GM21360 (cell line): ENCODE results near the gene PPP1R18.
"Not testable (repeated sequence)": the region's sequence is repeated elsewhere in the genome, so short reads cannot be mapped to it uniquely, and the experiment has no call there.

ENCODE experiments used
- ATAC-seq: cut with Tn5 transposase; IDR thresholded peaks from one replicate; pipeline ENCODE4 v1.9.1; 2021; ENCODE audit warnings: mild to moderate bottlenecking, moderate library complexity; ENCODE audit not compliant: unreplicated experiment

PPP1R18 gene, protein sequence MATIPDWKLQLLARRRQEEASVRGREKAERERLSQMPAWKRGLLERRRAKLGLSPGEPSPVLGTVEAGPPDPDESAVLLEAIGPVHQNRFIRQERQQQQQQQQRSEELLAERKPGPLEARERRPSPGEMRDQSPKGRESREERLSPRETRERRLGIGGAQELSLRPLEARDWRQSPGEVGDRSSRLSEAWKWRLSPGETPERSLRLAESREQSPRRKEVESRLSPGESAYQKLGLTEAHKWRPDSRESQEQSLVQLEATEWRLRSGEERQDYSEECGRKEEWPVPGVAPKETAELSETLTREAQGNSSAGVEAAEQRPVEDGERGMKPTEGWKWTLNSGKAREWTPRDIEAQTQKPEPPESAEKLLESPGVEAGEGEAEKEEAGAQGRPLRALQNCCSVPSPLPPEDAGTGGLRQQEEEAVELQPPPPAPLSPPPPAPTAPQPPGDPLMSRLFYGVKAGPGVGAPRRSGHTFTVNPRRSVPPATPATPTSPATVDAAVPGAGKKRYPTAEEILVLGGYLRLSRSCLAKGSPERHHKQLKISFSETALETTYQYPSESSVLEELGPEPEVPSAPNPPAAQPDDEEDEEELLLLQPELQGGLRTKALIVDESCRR

DNA sequence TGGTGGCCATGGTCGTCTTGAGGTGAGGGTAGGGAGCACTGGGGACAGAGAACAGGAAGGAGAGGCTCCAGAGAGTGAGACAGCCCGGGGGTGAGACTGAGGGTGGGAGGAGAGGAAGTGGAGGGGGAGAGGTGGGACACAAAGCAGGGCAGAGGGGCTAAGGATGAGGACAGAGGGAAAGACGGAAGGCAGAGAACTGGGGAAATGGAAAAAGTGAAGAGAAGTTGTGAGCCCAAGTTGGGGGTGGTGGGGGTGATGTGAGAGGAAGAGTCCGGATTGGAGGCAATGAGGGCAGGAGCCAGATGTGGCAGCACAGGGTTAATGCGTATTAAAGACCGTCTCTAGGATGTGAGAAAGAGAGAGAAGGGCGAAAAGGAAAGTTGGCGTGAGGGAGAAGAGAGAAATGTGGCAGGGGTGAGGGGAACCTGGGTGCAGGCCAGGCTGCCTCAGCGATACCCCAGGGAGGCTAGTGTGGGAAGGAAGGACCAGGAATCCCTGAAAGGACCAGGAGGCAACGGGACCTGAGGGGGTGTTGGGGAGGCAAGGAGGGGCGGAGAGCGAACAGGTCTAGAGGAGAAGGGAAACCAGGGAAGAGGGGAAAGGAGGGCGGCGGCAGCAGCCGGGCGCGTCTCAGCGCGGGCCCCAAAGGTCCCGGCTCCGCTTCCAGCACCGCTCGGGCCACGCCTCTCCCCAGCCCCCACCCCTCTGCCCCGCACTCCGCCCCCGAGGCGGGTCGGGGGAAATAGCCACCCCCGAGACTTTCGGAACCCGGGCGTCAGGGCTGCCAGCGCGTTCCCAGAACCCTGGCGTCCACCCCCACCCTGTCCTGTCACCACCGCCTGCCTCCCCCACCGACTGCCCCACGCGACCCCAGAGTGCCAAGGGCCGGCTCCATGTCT lies at the start of gene PPP1R18:
PPP1R18 (minus strand) TSS at position 637 of the 899 bp plus-strand sequence; CDS start at position 10, 627 bp downstream.
- ATAC-seq: no peak

DNA sequence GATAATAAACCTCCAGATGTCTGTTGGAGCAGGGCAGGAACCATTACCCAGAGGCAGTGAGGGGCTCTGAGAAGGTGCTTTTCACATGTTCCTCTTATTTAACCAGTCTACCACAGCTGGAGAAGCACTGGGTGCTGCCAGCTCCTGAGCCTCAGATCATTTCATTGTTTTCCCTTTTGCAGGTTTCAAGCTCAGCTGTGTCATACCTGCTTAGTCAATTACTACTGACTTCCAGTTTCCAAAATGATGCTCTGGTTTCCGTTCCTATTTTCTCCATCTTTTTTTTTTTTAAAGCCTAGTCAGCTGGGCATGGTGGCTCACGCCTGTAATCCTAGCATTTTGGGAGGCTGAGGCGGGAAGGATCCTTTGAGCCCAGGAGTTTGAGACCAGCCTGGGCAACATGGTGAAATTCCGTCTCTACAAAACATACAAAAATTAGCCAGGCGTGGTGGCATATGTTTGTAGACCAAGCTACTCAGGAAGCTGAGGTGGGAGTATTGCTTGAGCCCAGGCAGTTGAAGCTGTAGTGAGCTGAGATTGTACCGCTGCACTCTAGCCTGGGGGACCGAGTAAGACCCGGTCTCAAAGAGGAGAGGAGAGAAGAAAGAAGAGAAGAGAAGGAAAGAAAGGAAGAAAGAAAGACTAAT lies 49.3 kb upstream of the PPP1R18 start:
- no peak for ATAC-seq

GRCh38 chr6:30732237-30732943 lies 45.9 kb upstream of the PPP1R18 start:
- no peak for ATAC-seq

GRCh38 chr6:30730601-30731435 lies 44.4 kb upstream of the PPP1R18 start:
- ATAC-seq: peak; percentile 54

DNA sequence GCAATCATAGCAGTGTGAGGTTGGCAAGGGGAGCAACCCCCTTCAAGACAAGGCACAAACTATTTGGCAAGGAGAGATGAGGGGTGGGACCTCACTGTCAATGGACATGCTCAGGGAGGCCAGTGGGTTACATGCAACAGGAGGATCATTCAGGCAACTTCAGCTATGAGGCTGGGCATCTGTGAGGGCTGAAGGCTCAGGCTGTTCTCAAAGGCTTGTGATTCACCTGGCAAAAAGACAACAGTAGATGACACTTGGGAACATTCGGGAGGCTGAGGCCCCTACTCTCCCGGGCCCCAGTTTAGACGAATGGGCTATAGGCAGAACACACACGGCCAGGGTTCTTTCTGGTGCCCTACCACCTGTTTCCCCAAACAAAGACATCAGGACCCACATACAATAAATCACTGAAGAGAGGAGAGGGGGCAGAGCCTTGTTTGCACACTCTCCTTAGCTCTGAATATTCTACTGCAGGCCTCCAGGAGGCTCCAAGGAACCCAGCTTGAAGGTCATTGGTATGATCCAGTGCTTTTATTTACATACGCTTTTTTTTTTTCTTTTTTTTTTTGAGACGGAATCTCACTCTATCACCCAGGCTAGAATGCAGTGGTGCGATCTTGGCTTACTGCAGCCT lies 41.6 kb upstream of the PPP1R18 start:
- no peak for ATAC-seq

- no peak for ATAC-seq
Observed at GRCh38 chr6:30726506-30727413, 40.3 kb upstream of the PPP1R18 start.

DNA sequence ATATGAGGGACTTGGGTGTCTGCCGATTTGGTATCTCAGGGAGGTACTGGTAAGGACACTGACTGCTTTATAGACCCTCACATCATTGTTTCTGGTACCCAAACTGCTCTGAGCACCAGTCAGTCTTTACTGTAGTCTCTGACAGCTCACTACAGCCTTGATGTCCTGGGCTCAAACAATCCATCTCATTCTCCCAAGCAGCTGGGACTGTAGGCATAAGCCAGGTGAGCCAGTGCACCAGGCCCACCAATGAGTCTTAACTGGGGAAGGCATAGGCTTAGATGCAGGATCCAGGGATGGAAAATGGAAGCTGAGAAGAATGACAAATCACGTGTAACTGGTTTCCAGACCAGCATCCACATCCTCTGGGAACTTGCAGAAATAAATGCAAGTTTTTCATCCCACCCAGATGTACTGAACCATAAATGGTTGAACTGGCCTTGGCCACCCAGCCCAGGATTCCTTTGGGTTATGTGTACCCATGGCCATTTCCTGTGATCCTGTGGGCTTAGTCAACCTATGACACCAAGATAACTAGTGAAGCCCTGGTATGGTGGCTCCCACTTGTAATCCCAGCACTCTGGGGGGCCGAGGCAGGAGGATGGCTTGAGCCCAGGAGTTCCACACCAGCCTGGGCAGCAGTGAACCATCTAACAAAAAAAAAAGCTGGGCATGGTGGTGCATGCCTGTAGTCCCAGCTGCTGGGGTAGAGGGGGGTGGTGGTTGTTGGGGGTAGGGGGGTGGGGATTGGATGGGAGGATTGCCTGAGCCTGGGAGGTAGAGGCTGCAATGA lies 39.5 kb upstream of the PPP1R18 start:
- no peak for ATAC-seq

DNA sequence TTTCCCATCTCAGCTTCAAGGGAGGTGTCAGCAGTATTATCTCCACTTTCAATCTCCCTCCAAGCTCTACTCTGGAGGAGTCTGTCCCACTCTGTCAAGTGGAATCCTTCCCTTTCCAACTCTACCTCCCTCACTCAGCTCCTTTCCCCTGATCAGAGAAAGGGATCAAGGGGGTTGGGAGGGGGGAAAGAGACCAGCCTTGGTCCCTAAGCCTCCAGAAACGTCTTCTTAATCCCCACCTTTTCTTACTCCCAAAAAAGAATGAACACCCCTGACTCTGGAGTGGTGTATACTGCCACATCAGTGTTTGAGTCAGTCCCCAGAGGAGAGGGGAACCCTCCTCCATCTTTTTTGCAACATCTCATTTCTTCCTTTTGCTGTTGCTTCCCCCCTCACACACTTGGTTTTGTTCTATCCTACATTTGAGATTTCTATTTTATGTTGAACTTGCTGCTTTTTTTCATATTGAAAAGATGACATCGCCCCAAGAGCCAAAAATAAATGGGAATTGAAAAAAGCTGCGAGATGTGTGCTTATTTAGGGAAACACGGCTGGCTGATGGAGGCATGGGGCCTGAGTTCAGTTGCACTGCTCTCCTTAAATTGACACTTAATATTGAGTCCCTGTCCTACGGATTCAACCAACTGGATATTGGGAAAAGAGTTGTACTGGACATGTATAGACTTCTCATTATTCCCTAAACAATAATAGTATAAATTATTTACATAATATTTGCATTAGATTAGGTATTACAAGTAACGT lies 38.6 kb upstream of the PPP1R18 start:
- ATAC-seq: no peak

- not testable (repeated sequence) for ATAC-seq
Observed at GRCh38 chr6:30723843-30724741, 37.6 kb upstream of the PPP1R18 start.

- not testable (repeated sequence) for ATAC-seq
Observed at GRCh38 chr6:30723159-30723842, 36.9 kb upstream of the PPP1R18 start.

DNA sequence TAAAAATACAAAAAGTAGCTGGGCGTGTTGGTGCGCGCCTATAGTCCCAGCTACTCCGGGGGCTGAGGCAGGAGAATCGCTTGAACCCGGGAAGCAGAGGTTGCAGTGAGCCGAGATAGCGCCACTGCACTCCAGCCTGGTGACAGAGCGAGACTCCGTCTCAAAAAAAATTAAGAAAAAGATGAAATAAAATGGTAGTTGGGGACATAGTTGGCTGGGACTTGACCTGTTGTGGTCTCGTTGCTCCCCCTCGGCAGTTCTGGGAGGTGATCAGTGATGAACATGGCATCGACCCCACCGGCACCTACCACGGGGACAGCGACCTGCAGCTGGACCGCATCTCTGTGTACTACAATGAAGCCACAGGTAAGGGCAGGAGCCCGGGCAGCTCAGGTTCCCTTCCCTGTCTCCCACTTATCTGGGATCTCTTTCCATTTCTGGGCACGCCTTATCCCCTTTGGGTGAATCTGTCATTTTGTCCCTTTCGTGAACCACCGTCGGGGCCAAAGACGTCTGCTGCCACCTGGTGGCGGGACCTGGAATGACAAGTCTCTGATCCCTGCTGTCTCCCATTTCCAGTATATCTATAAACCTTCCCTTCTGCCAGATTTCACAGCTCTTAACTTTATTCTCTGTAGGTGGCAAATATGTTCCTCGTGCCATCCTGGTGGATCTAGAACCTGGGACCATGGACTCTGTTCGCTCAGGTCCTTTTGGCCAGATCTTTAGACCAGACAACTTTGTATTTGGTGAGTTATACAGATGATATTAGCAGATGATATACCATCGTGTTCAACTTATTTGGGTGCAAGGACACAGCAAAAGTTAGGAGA lies 36.1 kb upstream of the PPP1R18 start:
- ATAC-seq: no peak

- not testable (repeated sequence) for ATAC-seq
Observed at GRCh38 chr6:30722025-30722279, 35.5 kb upstream of the PPP1R18 start.

GRCh38 chr6:30721198-30722024 lies 35.0 kb upstream of the PPP1R18 start:
- peak; percentile 30 for ATAC-seq
